Naive thymus-derived CD4-positive, alpha-beta T cell (primary cell): ENCODE data around the gene OXSR1. TPM values are rescaled to one million over a fixed set of nuclear protein-coding genes. Genes with fewer than 3 reads are reported as not detected.

ENCODE experiments used
- ATAC-seq: fragments of 150-1000 bp; cut with Tn5 transposase; 2 replicates; pipeline ENCODE4 v1.10.0; 2021; ENCODE audit warnings: mild to moderate bottlenecking, moderate library complexity
- CTCF ChIA-PET: fragments of 350-600 bp; sonication (Branson Sonifier 250); formaldehyde crosslinking; loops from one replicate; lab custom pipeline; 2021; ENCODE audit warnings: antibody characterized with exemption; lab: Charles Lee
- POLR2A ChIA-PET: fragments of 350-600 bp; sonication (Branson Sonifier 250); formaldehyde crosslinking; loops from one replicate; lab custom pipeline; 2021; ENCODE audit warnings: antibody characterized with exemption, inconsistent platforms; lab: Charles Lee
- DNase-seq, 9 donors: peaks; one replicate each; pipeline versions ENCODE4 v3.0.0 to v3.0.0-alpha.2; 2020 to 2022; ENCODE audit warnings: mixed read lengths in 1 of 9
- H3K27ac ChIP-seq: one replicate; pipeline ENCODE4 v1.7.0; 2013; ENCODE audit warnings: mild to moderate bottlenecking, low read depth, low read length, moderate library complexity
- H3K27me3 ChIP-seq, 2 donors: one replicate each; pipeline ENCODE4 v1.7.0; 2013; ENCODE audit warnings: low read length in 2 of 2, mild to moderate bottlenecking in 2 of 2, moderate library complexity in 2 of 2; ENCODE audit not compliant: control insufficient read depth in 2 of 2, insufficient read depth in 2 of 2
- H3K36me3 ChIP-seq, 3 experiments: 1 replicate in 2 of 3; 2 replicates in 1 of 3; pipeline ENCODE4 v1.7.0; 2013; ENCODE audit warnings: low read length in 3 of 3, mild to moderate bottlenecking in 3 of 3, moderate library complexity in 1 of 3; ENCODE audit not compliant: insufficient read depth in 3 of 3, control insufficient read depth in 2 of 3
- H3K4me1 ChIP-seq, 2 donors: one replicate each; pipeline ENCODE4 v1.7.0; 2013; ENCODE audit warnings: low read length in 2 of 2, mild to moderate bottlenecking in 2 of 2, moderate library complexity in 1 of 2; ENCODE audit not compliant: control insufficient read depth in 2 of 2, insufficient read depth in 2 of 2
- H3K4me3 ChIP-seq: 2 replicates; pipeline ENCODE4 v1.7.0; 2013; ENCODE audit warnings: mild to moderate bottlenecking, low read length
- H3K9me3 ChIP-seq, 3 experiments: 1 replicate in 2 of 3; 2 replicates in 1 of 3; pipeline ENCODE4 v1.7.0; 2013; ENCODE audit warnings: low read length in 3 of 3; ENCODE audit not compliant: control insufficient read depth in 2 of 3
- H3K27ac Mint-ChIP-seq, 9 donors: one replicate each; pipeline ENCODE4 v1.8.0; 2020 to 2022; ENCODE audit warnings: mixed read lengths in 9 of 9, mild to moderate bottlenecking in 8 of 9, moderate library complexity in 5 of 9, inconsistent platforms in 2 of 9
- H3K27me3 Mint-ChIP-seq, 5 donors: one replicate each; pipeline ENCODE4 v1.8.0; 2021 to 2022; ENCODE audit warnings: mixed read lengths in 5 of 5, mild to moderate bottlenecking in 1 of 5
- H3K36me3 Mint-ChIP-seq, 5 donors: one replicate each; pipeline ENCODE4 v1.8.0; 2020 to 2022; ENCODE audit warnings: mixed read lengths in 5 of 5, mild to moderate bottlenecking in 3 of 5, inconsistent platforms in 1 of 5
- H3K4me1 Mint-ChIP-seq, 7 donors: one replicate each; pipeline ENCODE4 v1.8.0; 2020 to 2022; ENCODE audit warnings: mixed read lengths in 7 of 7, mild to moderate bottlenecking in 3 of 7, inconsistent platforms in 1 of 7
- H3K4me3 Mint-ChIP-seq, 10 donors: one replicate each; pipeline ENCODE4 v1.8.0; 2020 to 2022; ENCODE audit warnings: mild to moderate bottlenecking in 10 of 10, mixed read lengths in 10 of 10, moderate library complexity in 6 of 10, inconsistent platforms in 2 of 10
- H3K9me3 Mint-ChIP-seq, 11 donors: one replicate each; pipeline ENCODE4 v1.8.0; 2020 to 2022; ENCODE audit warnings: mixed read lengths in 11 of 11, mild to moderate bottlenecking in 4 of 11, inconsistent platforms in 1 of 11, moderate library complexity in 1 of 11
- intact Hi-C, 2 donors: fragments of 100-400 bp; cut with micrococcal nuclease; formaldehyde crosslinking; loops; one replicate each; pipeline ENCODE4 v1.15.1; 2023
- polyA plus RNA-seq, 2 donors: library from polyadenylated mRNA; unstranded; fragments of 300-500 nt; fragmentation: Illumina TruSeq; gene quantifications; one replicate each; pipeline ENCODE4 v1.2.3, GENCODE V29; 2021
- total RNA-seq, 6 experiments: library from RNA in 5 of 6; stranded (reverse) in 5 of 6; gene quantifications; 1 replicate in 5 of 6; 2 replicates in 1 of 6; pipeline ENCODE4 v1.2.3 and lab custom pipeline; 2021 to 2026

Gene OXSR1
- total and polyA plus RNA-seq, 7 experiments from 2014 or later, result 12.3 to 59.7 (median 35.9) TPM

GRCh38 chr3:38251197-38251596, 85.9 kb downstream of the OXSR1 start:
- peaks cover 0 to 1% (median 0%) of the 10 kb centered on the region in 11 donors for H3K9me3 Mint-ChIP-seq
- no peak overlapping the region for H3K4me3 ChIP-seq
- H3K4me1 Mint-ChIP-seq, result peaks cover 0 to 9% (median 2%) of the 10 kb centered on the region in 7 donors
- no peak overlapping the region for H3K4me3 Mint-ChIP-seq
- peaks cover 9 to 70% (median 27%) of the 10 kb centered on the region in 5 donors for H3K36me3 Mint-ChIP-seq
- ChIA-PET POLR2A (interaction anchor here (0.6 to 1.0 kb wide), 2 partner anchors 10 to 92 kb away, joined by 3 to 4 read pairs; no protein-coding TSS in a partner anchor), CTCF (interaction anchor here (0.7 kb wide), 1 partner anchor 247 kb away, joined by 3 read pairs; no protein-coding TSS in a partner anchor)
- no peaks in the 10 kb centered on the region for H3K27me3 Mint-ChIP-seq
- H3K9me3 ChIP-seq, result no peaks in the 10 kb centered on the region
- no peak overlapping the region for H3K27ac ChIP-seq
- H3K27me3 ChIP-seq, result no peaks in the 10 kb centered on the region
- ATAC-seq (no peak), DNase-seq (no peak)
- intact Hi-C loops, result loop anchor here in 1 of 2 donors (10.0 kb wide), 1 partner anchor 234 kb away; no protein-coding TSS in a partner anchor
- H3K27ac Mint-ChIP-seq, result no peak overlapping the region
- no peaks in the 10 kb centered on the region for H3K4me1 ChIP-seq
- H3K36me3 ChIP-seq, result peaks cover 8 to 56% (median 18%) of the 10 kb centered on the region in 3 experiments

GRCh38 chr3:38253704-38254103, 88.4 kb downstream of the OXSR1 start:
- no peak overlapping the region for H3K27ac Mint-ChIP-seq
- intact Hi-C loops, result loop anchor here in 1 of 2 donors (10.0 kb wide), 1 partner anchor 231 kb away; no protein-coding TSS in a partner anchor
- Histone ChIP-seq H3K36me3 (peaks cover 8 to 51% (median 13%) of the 10 kb centered on the region in 3 experiments), H3K4me1 (no peaks in the 10 kb centered on the region), H3K27me3 (no peaks in the 10 kb centered on the region), H3K27ac (no peak overlapping the region), H3K4me3 (no peak overlapping the region), H3K9me3 (no peaks in the 10 kb centered on the region)
- peaks cover 0 to 1% (median 0%) of the 10 kb centered on the region in 11 donors for H3K9me3 Mint-ChIP-seq
- H3K4me1 Mint-ChIP-seq, result peaks cover 0 to 14% (median 0%) of the 10 kb centered on the region in 7 donors
- H3K27me3 Mint-ChIP-seq, result no peaks in the 10 kb centered on the region
- no peak overlapping the region for H3K4me3 Mint-ChIP-seq
- CTCF ChIA-PET, result interaction anchor here (0.6 kb wide), 1 partner anchor 50 kb away, joined by 3 read pairs; no protein-coding TSS in a partner anchor
- ATAC-seq (no peak), DNase-seq (no peak)
- H3K36me3 Mint-ChIP-seq, result peaks cover 5 to 62% (median 19%) of the 10 kb centered on the region in 5 donors
- POLR2A ChIA-PET, result no interaction called here

- H3K27me3 ChIP-seq, result no peaks in the 10 kb centered on the region
- no peak for DNase-seq
- ATAC-seq, result no peak
- Mint-ChIP-seq H3K27ac (peak overlapping the region in 1 of 9 donors; percentile 42), H3K4me1 (peaks cover 0 to 19% (median 0%) of the 10 kb centered on the region in 7 donors), H3K4me3 (no peak overlapping the region), H3K27me3 (no peaks in the 10 kb centered on the region), H3K9me3 (peaks cover 0 to 1% (median 0%) of the 10 kb centered on the region in 11 donors), H3K36me3 (peaks cover under 1 to 52% (median 12%) of the 10 kb centered on the region in 5 donors)
- peaks cover 5 to 44% (median 9%) of the 10 kb centered on the region in 3 experiments for H3K36me3 ChIP-seq
- no peaks in the 10 kb centered on the region for H3K9me3 ChIP-seq
- H3K27ac ChIP-seq, result no peak overlapping the region
- ChIA-PET POLR2A (no interaction called here), CTCF (no interaction called here)
- intact Hi-C loops, result loop anchor here in 1 of 2 donors (10.0 kb wide), 1 partner anchor 230 kb away; no protein-coding TSS in a partner anchor
- no peaks in the 10 kb centered on the region for H3K4me1 ChIP-seq
- H3K4me3 ChIP-seq, result no peak overlapping the region
Measured at GRCh38 chr3:38254872-38255271, 89.5 kb downstream of the OXSR1 start.

- CTCF ChIA-PET, result no interaction called here
Measured at GRCh38 chr3:38255627-38256026, 90.3 kb downstream of the OXSR1 start.

GRCh38 chr3:38257583-38257982, 92.2 kb downstream of the OXSR1 start:
- H3K27ac ChIP-seq, result no peak overlapping the region
- Mint-ChIP-seq H3K27ac (peak overlapping the region in 1 of 9 donors; percentile 17), H3K4me3 (no peak overlapping the region), H3K9me3 (peaks cover 0 to 1% (median 0%) of the 10 kb centered on the region in 11 donors), H3K36me3 (peaks cover 0 to 52% (median 18%) of the 10 kb centered on the region in 5 donors), H3K27me3 (no peaks in the 10 kb centered on the region), H3K4me1 (peaks cover 0 to 26% (median 4%) of the 10 kb centered on the region in 7 donors)
- POLR2A ChIA-PET, result interaction anchor here (0.7 kb wide), 1 partner anchor 369 kb away, joined by 3 read pairs; no protein-coding TSS in a partner anchor
- ATAC-seq, result no peak
- H3K27me3 ChIP-seq, result no peaks in the 10 kb centered on the region
- no peak overlapping the region for H3K4me3 ChIP-seq
- H3K4me1 ChIP-seq, result no peaks in the 10 kb centered on the region
- intact Hi-C loops, result loop anchor here in 1 of 2 donors (10.0 kb wide), 1 partner anchor 227 kb away; no protein-coding TSS in a partner anchor
- H3K36me3 ChIP-seq, result peaks cover 0 to 18% (median 0%) of the 10 kb centered on the region in 3 experiments
- CTCF ChIA-PET, result no interaction called here
- no peaks in the 10 kb centered on the region for H3K9me3 ChIP-seq
- no peak for DNase-seq

More at GRCh38 chr3:38255627-38256026, 90.3 kb downstream of the OXSR1 start:
- Mint-ChIP-seq H3K4me1 (peaks cover 0 to 26% (median 4%) of the 10 kb centered on the region in 7 donors), H3K9me3 (peaks cover 0 to 1% (median 0%) of the 10 kb centered on the region in 11 donors), H3K27ac (no peak overlapping the region), H3K27me3 (no peaks in the 10 kb centered on the region), H3K36me3 (peaks cover 0 to 56% (median 15%) of the 10 kb centered on the region in 5 donors), H3K4me3 (no peak overlapping the region)
- Histone ChIP-seq H3K4me1 (no peaks in the 10 kb centered on the region), H3K4me3 (no peak overlapping the region), H3K36me3 (peaks cover 2 to 36% (median 5%) of the 10 kb centered on the region in 3 experiments), H3K27ac (no peak overlapping the region), H3K27me3 (no peaks in the 10 kb centered on the region), H3K9me3 (no peaks in the 10 kb centered on the region)
- intact Hi-C loops, result loop anchor here in 1 of 2 donors (10.0 kb wide), 1 partner anchor 229 kb away; no protein-coding TSS in a partner anchor
- no peak for ATAC-seq
- DNase-seq, result no peak
- POLR2A ChIA-PET, result no interaction called here

- H3K27ac ChIP-seq, result no peak overlapping the region
- intact Hi-C loops, result no loop called here
- H3K4me3 ChIP-seq, result no peak overlapping the region
- Mint-ChIP-seq H3K9me3 (no peaks in the 10 kb centered on the region), H3K27me3 (no peaks in the 10 kb centered on the region), H3K4me1 (peaks cover 6 to 29% (median 18%) of the 10 kb centered on the region in 7 donors), H3K27ac (peak overlapping the region in 2 of 9 donors; percentile 8 to 63), H3K4me3 (no peak overlapping the region), H3K36me3 (peaks cover 0 to 25% (median 7%) of the 10 kb centered on the region in 5 donors)
- H3K27me3 ChIP-seq, result no peaks in the 10 kb centered on the region
- H3K4me1 ChIP-seq, result no peaks in the 10 kb centered on the region
- no peaks in the 10 kb centered on the region for H3K9me3 ChIP-seq
- no peak for DNase-seq
- ChIA-PET CTCF (no interaction called here), POLR2A (interaction anchor here (1.0 kb wide), 1 partner anchor 9 kb away, joined by 4 read pairs; no protein-coding TSS in a partner anchor)
- no peak for ATAC-seq
- no peaks in the 10 kb centered on the region for H3K36me3 ChIP-seq
Measured at GRCh38 chr3:38260474-38260873, 95.1 kb downstream of the OXSR1 start.
